GM21367 (cell line): Measurements from ENCODE around the gene NUBP2.

ENCODE experiments used
- ATAC-seq: cut with Tn5 transposase; IDR thresholded peaks from one replicate; pipeline ENCODE4 v1.9.1; 2021; ENCODE audit not compliant: unreplicated experiment

The NUBP2 gene

GRCh38 chr16:1781758-1782407 lies 877 bp upstream of the NUBP2 start:
- ATAC-seq, result peak; percentile 7

GRCh38 chr16:1784977-1785845 lies 2.5 kb downstream of the NUBP2 start:
- ATAC-seq, result no peak

- ATAC-seq, result no peak
Observed at GRCh38 chr16:1785846-1786170, 3.0 kb downstream of the NUBP2 start.

- no peak for ATAC-seq
Observed at GRCh38 chr16:1786242-1787055, 3.7 kb downstream of the NUBP2 start.

DNA sequence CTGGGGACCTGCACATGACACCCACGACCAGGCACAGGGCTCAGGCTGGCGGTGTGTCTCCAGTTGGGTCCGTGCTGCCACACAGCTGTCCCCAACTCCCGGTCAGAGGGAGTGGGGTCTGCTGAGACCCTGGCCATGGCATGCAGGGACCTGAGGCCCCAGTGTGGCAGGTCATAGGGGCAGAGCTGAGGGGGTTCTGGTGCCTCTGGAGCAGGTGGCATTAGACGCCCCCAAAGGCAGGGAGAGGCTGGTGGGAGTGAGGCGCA lies 4.2 kb downstream of the NUBP2 start:
- ATAC-seq, result no peak

DNA sequence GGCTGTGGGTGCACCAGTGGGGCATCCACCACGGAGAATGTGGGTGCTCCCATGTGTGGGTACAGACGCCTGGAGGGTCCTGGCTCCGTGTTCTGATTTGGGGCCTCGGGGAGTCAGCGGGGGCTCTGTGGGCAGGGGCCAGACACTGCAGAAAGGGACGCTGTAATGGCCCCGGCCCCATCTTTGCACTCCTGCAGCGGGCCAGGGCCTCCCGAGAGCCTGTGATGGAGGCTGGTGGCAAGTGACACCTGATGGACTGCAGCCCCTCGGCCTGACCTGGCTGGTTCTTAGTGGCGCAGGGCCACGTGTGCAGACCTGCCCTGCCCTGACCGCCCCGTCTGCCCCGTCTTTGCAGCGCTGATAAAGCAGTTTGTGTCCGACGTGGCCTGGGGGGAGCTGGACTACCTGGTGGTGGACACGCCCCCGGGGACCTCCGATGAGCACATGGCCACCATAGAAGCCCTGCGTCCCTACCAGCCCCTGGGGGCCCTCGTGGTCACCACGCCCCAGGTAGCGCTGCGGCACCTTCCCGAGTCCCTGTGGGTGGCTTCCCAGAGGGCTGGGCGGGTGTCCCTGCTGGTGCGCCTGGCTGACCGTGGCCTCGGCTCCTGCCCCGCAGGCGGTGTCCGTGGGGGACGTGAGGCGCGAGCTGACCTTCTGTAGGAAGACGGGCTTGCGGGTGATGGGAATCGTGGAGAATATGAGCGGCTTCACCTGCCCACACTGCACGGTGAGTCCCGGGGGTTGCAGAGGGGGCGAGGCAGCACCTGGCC lies 4.7 kb downstream of the NUBP2 start:
- no peak for ATAC-seq

DNA sequence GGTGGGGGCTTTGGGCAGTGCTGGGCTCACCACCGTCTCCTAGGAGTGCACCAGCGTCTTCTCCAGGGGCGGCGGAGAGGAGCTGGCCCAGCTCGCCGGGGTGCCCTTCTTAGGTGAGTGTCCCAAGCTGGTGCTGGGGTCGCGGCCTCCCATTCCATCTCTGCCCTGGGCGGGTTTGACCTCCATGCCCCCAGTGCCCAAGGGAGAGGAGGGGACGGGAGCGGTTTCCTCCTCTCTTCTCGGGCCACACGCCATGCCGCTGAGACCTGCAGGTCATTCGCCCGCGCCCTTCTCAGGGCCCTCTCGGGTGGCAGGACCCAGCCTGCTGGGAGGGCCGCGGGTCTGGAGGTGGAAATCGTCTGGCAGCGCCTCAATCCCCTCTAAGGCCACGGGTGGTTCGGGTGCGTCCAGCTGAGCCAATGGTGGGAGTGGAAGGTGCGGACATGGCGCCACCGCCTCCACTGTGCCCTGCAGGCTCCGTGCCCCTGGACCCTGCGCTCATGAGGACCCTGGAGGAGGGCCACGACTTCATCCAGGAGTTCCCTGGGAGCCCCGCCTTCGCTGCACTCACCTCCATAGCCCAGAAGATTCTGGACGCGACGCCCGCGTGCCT lies 5.4 kb downstream of the NUBP2 start:
- no peak for ATAC-seq

- ATAC-seq, result no peak
Observed at GRCh38 chr16:1788708-1789100, 5.9 kb downstream of the NUBP2 start.

- ATAC-seq, result no peak
Observed at GRCh38 chr16:1789643-1790045, 6.9 kb downstream of the NUBP2 start.

DNA sequence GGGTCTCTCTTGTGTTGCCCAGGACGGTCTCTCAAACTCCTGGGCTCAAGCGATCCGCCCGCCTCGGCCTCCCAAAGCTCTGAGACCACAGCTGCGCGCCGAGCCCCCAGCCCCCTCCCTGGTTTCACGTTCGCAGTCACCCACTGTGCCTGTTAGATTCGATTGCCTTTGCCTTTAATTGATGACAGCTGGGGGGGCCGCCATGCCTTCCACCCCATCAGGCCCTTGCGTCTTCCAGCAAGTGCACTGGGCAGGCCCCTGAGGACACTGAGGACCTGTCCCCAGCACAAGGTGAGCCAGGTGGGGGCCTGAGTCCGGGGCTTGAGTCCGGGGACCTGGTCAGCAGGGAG lies 7.5 kb downstream of the NUBP2 start:
- ATAC-seq, result no peak

- no peak for ATAC-seq
Observed at GRCh38 chr16:1790611-1791255, 8.0 kb downstream of the NUBP2 start.

DNA sequence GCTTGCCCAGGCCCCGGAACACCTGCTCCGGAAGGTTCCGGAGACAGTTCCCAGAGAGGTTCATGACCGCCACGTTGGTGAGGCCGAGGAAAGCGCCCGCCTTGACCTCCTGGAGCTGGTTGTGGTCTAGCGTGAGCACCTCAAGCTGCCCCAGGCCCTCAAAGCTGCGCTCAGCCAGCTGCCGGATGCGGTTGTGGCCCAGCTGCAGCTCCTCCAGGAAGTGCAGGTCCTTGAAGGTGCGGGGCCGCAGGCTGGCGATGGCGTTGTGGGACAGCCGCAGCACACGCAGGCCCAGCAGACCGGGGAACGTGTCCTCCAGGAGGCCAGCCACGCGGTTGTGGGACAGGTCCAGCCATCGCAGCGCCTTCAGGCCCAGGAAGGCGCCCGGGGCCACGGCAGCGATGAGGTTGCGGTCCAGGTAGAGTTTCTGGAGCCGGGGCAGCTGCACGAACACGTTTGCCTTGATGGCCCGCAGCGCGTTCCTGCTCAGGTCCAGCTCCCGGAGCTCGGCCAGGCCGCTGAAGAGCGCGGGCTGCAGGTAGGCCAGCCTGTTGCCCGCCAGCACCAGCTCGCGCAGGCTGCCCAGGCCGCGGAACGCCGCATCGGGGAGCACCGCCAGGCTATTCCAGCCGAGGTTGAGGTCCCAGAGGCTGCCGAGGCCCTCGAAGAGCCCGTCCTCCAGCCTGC lies 8.6 kb downstream of the NUBP2 start:
- no peak for ATAC-seq

- ATAC-seq, result no peak
Observed at GRCh38 chr16:1791943-1792812, 9.4 kb downstream of the NUBP2 start.

- ATAC-seq, result no peak
Observed at GRCh38 chr16:1792836-1793577, 10.2 kb downstream of the NUBP2 start.

- ATAC-seq, result no peak
Observed at GRCh38 chr16:1793578-1794220, 10.9 kb downstream of the NUBP2 start, which contains the start of gene IGFALS. TSS of gene IGFALS (minus strand) at chr16:1793705. CDS start at chr16:1793652, 53 bp downstream.

DNA sequence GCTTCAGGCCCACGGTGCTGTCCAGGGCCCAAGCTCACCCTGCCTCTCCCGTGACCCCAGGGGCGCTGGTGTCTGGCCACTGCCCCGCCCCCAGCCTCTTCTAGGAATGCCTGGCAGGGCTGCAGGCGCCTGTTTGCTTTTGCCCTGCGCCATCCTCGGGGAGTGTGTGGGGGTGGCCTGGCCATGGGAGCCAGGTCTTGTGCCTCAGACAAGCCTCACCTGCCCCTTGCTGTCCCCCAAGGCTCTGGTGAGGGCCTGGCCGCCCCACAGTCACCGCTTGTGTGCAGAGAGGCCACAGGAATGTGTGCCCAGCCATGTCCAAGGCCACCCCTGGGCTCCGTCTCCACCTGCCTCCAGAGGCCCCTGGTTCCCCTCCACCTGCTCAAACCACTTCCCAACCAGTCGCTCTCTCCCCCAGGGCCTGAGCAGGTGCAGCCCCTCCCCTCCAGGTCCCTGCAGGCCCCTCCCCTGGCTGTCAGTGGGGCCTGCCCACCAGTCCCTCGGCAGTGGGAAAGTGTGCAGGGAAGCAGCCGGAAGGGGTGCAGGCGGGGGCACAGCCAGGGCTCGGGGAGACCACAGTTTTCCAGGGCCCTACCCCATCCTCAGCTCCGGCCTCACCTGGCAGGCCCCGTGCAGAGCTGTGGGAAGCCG lies 11.6 kb downstream of the NUBP2 start:
- ATAC-seq, result no peak
